ENCODE measurements around the gene FBN1.

Gene FBN1

GRCh38 chr15:48451736-48452135 is 193.8 kb downstream of the FBN1 start:
- TF ChIP-seq, protein P1, sequence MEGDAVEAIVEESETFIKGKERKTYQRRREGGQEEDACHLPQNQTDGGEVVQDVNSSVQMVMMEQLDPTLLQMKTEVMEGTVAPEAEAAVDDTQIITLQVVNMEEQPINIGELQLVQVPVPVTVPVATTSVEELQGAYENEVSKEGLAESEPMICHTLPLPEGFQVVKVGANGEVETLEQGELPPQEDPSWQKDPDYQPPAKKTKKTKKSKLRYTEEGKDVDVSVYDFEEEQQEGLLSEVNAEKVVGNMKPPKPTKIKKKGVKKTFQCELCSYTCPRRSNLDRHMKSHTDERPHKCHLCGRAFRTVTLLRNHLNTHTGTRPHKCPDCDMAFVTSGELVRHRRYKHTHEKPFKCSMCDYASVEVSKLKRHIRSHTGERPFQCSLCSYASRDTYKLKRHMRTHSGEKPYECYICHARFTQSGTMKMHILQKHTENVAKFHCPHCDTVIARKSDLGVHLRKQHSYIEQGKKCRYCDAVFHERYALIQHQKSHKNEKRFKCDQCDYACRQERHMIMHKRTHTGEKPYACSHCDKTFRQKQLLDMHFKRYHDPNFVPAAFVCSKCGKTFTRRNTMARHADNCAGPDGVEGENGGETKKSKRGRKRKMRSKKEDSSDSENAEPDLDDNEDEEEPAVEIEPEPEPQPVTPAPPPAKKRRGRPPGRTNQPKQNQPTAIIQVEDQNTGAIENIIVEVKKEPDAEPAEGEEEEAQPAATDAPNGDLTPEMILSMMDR (IDR thresholded peaks at IDR 0.05): no peak

- TF ChIP-seq, protein P1 (IDR thresholded peaks at IDR 0.05): no peak
These were observed 194.3 kb downstream of the FBN1 start for GRCh38 chr15:48451241-48451640.

DNA sequence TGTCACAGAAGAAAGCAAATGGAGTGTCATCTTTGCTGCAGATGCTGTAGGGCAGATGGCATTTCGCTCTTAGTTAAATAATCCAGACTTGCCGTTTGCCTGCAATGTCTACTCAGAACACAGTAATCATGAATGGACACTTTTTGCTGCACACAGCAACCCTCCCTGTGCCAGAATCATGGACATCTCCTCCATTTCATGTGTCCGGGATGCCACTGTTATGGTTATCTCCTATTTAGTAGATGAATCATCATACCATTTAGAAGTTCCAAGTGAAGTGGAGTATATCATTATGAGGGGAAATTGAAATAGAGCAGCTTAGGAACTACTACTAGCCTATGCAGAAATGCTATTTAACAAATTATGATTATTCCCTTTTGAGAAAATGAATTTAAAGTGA is 195.8 kb downstream of the FBN1 start:
- TF ChIP-seq, protein P1 (IDR thresholded peaks at IDR 0.05): no peak

- TF ChIP-seq, protein P1 (IDR thresholded peaks at IDR 0.05): no peak
These were observed 197.9 kb downstream of the FBN1 start for GRCh38 chr15:48447657-48448056.

GRCh38 chr15:48447058-48447457 is 198.5 kb downstream of the FBN1 start:
- TF ChIP-seq, protein P1 (IDR thresholded peaks at IDR 0.05): no peak

GRCh38 chr15:48442011-48442410 is 203.5 kb downstream of the FBN1 start:
- TF ChIP-seq, protein P1 (IDR thresholded peaks at IDR 0.05): no peak

DNA sequence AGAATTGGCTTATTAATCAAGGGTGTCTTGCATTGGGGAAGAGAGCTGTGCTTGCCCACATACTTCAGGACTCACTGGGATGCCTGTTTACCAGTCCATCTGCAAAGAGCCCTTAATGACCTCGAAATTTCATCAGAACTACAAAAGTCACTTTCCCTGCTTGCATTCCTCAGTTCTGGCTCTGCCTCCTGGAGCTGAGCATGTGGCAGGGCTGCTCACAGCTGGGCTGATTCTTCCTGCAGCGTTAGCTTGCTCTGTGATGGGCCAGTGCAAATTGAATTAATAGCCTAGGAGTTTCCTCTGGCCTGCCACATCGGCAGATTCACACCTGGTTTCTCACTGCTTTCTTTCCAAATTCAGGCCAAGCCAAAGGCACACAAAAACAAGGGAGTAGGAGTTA is 205.4 kb downstream of the FBN1 start:
- TF ChIP-seq, protein P1 (IDR thresholded peaks at IDR 0.05): no peak

DNA sequence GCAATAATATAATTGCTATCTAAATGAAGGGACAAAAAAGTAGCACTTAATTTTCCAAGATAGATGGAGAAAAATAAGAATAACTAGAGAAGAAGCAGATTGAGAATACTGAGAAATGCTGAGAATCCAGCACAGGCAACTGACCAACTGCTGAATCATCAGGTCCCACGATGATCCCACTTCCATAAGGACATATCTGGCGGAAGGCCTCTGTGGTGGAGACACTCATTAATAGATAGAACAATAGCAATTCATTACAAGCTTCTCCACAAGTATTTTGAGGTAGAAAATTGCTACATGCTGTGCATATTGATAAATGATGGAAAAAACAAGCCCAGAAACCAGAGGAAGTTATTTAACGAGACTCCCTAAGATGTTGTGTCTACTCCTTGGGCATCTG is 208.3 kb downstream of the FBN1 start:
- TF ChIP-seq, protein P1 (IDR thresholded peaks at IDR 0.05): no peak

Measured in LNCAP (cell line).